RWPE2 (cell line): Measurements from ENCODE around the gene CBR4.

Source experiments
- ATAC-seq: fragments of 200-7000 bp; cut with Tn5 transposase; 3 replicates; pipeline ENCODE4 v1.9.1; 2021; ENCODE audit warnings: low read depth
- DNase-seq: peaks from one replicate; pipeline ENCODE4 v3.0.0-alpha.2; 2020; ENCODE audit warnings: low spot score
- H3K27ac ChIP-seq: fragments of 450-650 bp; 2 replicates; pipeline ENCODE4 v1.5.1; 2017; ENCODE audit warnings: mild to moderate bottlenecking; ENCODE audit not compliant: poor library complexity, severe bottlenecking
- H3K27me3 ChIP-seq: fragments of 250-450 bp; sonication (Bioruptor Pico); 2 replicates; pipeline ENCODE4 v1.5.1; 2021; ENCODE audit warnings: mild to moderate bottlenecking, moderate library complexity; ENCODE audit not compliant: insufficient read depth, poor library complexity, severe bottlenecking
- H3K36me3 ChIP-seq: fragments of 250-450 bp; sonication (Bioruptor Pico); 2 replicates; pipeline ENCODE4 v1.5.1; 2020; ENCODE audit warnings: low read depth, mild to moderate bottlenecking, moderate library complexity
- H3K4me1 ChIP-seq: fragments of 250-450 bp; sonication (Bioruptor Pico); 2 replicates; pipeline ENCODE4 v1.5.1; 2021; ENCODE audit warnings: mild to moderate bottlenecking, moderate library complexity; ENCODE audit not compliant: insufficient read depth, poor library complexity, severe bottlenecking
- H3K4me3 ChIP-seq: fragments of 250-450 bp; sonication (Bioruptor Pico); 2 replicates; pipeline ENCODE4 v1.5.1; 2021; ENCODE audit warnings: mild to moderate bottlenecking, moderate library complexity; ENCODE audit not compliant: severe bottlenecking
- H3K9me3 ChIP-seq: fragments of 250-450 bp; sonication (Bioruptor Pico); 2 replicates; pipeline ENCODE4 v1.5.1; 2021; ENCODE audit warnings: mild to moderate bottlenecking, moderate library complexity; ENCODE audit not compliant: severe bottlenecking
- CTCF ChIP-seq: fragments of 450-650 bp; IDR thresholded peaks from one replicate; pipeline ENCODE4 v1.5.1; 2017; ENCODE audit warnings: mild to moderate bottlenecking, moderate library complexity; ENCODE audit not compliant: poor library complexity, severe bottlenecking

Gene CBR4

GRCh38 chr4:169048868-169049414 lies 38.9 kb upstream of the CBR4 start:
- DNase-seq, result no peak
- no peaks in the 10 kb centered on the region for H3K4me1 ChIP-seq
- no peaks in the 10 kb centered on the region for H3K9me3 ChIP-seq
- H3K27ac ChIP-seq, result no peak overlapping the region
- H3K4me3 ChIP-seq, result no peak overlapping the region
- TF ChIP-seq CTCF, result no peak
- H3K36me3 ChIP-seq, result no peaks in the 10 kb centered on the region
- no peaks in the 10 kb centered on the region for H3K27me3 ChIP-seq
- ATAC-seq, result no peak

- no peak overlapping the region for H3K4me3 ChIP-seq
- no peaks in the 10 kb centered on the region for H3K36me3 ChIP-seq
- no peak overlapping the region for H3K27ac ChIP-seq
- no peak for TF ChIP-seq CTCF
- no peak for DNase-seq
- H3K4me1 ChIP-seq, result no peaks in the 10 kb centered on the region
- no peak for ATAC-seq
- no peaks in the 10 kb centered on the region for H3K27me3 ChIP-seq
- H3K9me3 ChIP-seq, result no peaks in the 10 kb centered on the region
Observed at GRCh38 chr4:169047956-169048355, 37.9 kb upstream of the CBR4 start.

- Histone ChIP-seq H3K36me3 (no peaks in the 10 kb centered on the region), H3K4me3 (no peak overlapping the region), H3K4me1 (no peaks in the 10 kb centered on the region), H3K27ac (no peak overlapping the region), H3K9me3 (no peaks in the 10 kb centered on the region), H3K27me3 (no peaks in the 10 kb centered on the region)
- no peak for TF ChIP-seq CTCF
- DNase-seq (no peak), ATAC-seq (no peak)
Observed at GRCh38 chr4:169045862-169046584, 36.0 kb upstream of the CBR4 start.

GRCh38 chr4:169044714-169045447 lies 34.8 kb upstream of the CBR4 start:
- Histone ChIP-seq H3K36me3 (no peaks in the 10 kb centered on the region), H3K27ac (no peak overlapping the region), H3K4me1 (no peaks in the 10 kb centered on the region), H3K9me3 (no peaks in the 10 kb centered on the region), H3K27me3 (no peaks in the 10 kb centered on the region), H3K4me3 (no peak overlapping the region)
- ATAC-seq (no peak), DNase-seq (no peak)
- no peak for TF ChIP-seq CTCF
